Measurements from ENCODE around the gene CACNA1E.
A peak's percentile ranks its signal among the peaks of the same experiment; 100 is the strongest.

CACNA1E gene

DNA sequence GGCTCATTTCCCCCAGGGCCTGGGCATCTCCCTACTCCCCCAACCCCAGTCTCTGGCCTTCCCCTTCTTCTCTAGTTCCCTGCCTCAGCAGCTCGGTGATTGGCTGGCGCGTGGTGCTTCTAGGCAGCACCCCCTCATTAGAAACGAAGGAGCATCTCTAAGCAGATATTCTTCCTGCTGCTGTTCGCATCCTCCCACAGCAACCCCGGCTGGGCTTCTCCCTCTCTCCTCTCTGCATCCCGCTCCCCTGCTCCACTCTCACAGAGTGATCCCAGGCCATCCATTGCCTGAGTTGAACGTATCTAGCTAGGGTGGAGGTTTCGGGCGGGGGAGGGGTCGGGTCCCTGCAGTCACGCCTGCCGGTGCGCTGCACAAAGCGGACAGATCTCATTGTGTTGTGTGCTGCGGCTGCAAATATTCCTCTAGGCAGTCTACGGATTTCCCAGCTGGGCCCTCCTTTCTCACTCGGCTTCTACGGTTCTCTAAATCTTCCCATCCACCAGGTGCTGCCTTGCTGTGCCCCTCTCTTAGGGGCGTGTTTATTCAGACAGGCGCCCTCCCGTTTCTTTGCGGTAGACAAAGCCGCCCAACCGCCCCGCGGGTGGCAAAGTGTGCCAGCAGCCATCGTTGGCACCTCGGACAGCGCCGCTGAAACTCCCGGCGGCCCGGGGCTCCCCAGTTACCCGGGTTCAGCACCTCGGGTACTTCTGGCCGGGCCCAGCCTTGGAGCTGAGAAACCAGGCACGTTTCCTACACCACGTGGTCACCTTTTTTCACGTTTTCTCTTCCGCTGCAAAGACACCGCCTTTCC lies 2.2 kb downstream of the CACNA1E start:
- peak; percentile 42 for DNase-seq

- no peak for DNase-seq
These were observed 2.7 kb downstream of the CACNA1E start for GRCh38 chr1:181486098-181486420.

DNA sequence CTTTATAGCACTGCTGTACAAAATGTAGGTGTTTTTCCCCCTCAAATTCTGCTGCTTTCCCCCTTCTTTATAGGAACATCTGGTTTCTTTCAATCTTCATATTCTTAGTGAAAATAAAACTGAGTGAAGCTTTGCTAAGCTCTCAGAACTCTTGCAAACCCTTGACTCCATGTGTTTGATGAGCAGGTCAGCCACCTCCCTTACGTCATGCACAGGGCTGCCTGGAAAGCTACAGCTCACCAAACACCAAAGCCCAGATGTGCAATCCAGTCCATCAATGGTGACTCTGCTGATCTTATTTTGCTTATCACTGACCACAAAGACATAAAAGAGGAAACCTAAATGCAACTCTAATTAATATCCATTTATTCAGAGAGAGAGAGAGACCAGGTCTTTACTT lies 5.5 kb downstream of the CACNA1E start:
- no peak for DNase-seq

- no peak for DNase-seq
These were observed 7.0 kb downstream of the CACNA1E start for GRCh38 chr1:181490276-181490675.

DNA sequence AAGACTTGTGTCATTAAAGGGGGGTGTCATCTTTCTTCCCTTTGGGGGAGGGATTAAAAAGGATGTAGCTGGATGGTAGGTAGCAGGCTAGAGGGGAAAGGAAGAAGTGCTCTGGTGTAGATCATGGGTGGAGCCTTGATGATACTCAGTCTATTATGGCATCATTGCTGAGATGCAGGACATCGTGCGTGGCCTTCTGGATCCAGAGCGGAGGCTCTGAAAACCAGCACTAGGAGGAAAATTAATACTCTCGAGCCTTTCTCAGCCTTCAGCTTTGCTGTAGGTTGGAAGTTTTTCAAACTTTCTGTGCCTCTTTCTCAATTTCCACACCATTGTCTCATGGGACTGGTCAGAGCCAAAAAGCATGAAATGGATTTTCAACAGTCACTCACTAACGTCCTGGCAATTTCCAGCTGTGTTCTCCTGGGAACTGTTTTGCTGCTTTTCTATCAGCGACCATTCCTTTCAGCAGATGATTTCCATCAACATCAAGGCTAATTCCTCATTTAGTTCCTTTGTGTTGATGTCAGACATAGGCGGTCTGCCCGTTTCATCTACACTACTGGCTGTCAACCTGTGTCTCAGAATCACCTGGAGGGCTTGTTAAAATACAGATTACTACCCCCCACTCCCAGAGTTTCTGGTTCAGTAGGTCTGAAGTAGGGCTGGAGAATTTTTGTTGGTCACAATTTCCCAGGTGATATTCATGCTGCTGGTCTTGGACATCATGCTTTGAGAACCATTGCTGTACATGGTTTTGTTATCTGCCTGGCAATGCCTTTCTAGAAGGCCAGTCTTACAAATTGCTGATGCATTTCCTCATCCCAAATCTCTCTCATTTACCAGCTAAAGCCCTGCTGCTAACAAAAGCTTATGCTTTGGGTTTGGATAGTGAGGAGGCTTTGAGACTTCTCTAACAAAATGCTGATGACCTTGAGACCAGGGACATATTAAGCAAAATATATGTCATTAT lies 7.7 kb downstream of the CACNA1E start:
- no peak for DNase-seq

- DNase-seq, result no peak
These were observed 9.8 kb downstream of the CACNA1E start for GRCh38 chr1:181493166-181493565.

- no peak for DNase-seq
These were observed 10.6 kb downstream of the CACNA1E start for GRCh38 chr1:181493885-181494284.

DNA sequence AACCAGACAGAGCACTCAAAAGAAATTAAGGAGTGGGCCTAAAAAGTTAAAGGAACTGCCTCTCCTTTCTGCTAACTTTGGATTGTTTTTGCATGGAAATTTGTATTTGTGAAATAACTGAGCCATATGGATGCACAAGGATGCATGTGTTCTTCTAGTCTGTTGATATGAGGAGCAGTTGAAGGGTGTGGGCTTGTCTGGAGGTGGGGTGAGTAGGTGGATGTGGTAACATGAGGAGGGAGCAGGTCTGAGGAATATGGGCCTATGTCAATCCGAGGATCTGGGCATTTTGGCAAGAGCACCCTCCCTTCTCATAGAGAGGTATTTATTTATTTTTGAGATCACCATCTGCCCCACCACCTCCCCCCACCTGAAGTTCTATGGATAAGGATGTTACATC lies 13.4 kb downstream of the CACNA1E start:
- DNase-seq, result no peak

DNA sequence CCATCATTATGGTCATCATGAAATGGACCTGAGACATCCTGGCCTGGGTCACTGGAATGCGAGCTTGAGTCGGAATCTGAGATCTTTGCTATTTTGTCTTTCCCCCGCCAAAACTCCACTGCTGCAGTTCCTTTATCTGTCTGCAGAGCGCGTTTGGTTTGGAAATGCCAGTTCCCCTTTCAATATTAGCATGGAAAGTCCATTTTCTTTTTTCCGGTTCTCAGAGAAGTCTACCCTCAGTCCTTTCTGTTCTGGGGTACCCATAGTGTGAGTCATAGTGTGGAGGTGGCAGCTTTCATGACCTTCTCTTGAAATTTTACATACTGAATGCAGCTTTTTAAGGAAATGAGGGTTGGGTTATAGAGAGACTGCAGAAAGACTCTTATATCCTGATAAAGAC lies 14.6 kb downstream of the CACNA1E start:
- DNase-seq, result no peak

GRCh38 chr1:181499825-181500224 lies 16.5 kb downstream of the CACNA1E start:
- no peak for DNase-seq

DNA sequence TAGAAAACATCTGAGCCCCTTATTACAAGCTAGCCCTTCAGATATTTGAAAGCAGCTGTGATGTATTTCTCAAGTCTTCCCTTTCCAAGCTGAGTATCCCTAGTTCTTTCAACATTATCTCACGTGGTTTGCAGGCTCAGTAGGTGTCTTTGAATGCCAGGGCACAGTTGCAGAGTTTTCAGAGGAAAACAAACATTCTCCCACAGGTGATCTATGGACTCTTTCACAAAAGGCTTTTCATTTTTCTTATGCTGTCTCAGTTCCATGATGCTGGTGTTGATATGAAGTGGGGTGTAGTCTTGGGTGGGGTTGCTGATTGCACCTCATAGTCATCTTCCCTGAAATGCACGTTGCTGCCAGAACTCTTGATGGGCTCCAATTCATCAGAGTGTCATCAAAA lies 17.3 kb downstream of the CACNA1E start:
- no peak for DNase-seq

DNA sequence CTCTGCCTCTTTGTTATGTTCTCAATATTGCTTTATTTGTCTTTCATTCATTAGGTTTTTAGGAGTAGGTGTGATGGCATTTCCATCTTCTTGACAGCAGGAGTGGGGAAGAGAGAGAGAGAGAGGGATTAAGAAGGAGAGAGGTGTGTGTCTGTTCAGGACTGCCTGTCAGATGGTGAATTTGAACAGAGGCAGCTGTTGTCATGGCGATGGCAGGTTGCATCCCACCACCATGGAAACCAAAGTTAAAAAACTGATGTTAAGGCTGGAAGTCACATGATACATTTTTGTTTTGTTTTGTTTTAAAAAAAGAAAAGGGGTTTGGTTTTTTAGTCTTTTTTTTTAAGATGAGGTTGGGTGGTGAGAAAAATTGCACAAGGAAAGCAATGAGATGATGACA lies 18.3 kb downstream of the CACNA1E start:
- DNase-seq, result no peak

GRCh38 chr1:181503171-181503810 lies 20.0 kb downstream of the CACNA1E start:
- no peak for DNase-seq

DNA sequence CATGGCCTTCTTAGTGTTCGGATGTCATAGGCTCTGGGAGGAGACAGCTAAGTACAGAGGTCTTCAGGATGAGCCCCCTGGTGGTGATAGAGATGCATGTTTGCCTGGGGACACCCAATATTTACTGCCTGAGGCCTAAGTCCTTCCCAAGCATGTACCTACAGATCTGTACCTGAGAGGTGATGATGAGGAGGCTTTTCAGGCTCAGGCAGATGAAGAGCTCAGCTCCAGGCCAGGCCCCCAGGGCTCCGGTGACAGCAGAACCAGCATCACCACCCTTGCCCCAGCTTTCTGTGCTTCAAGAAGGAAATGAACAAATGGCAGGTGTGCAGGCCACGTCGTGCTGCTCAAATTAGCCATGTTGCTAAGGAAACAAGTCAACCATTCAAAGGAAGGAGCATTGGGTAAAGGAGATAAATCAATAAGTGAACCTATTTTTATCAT lies 21.1 kb downstream of the CACNA1E start:
- DNase-seq, result peak; percentile 65

GRCh38 chr1:181506563-181507353 lies 23.4 kb downstream of the CACNA1E start:
- DNase-seq, result no peak

GRCh38 chr1:181508486-181509165 lies 25.3 kb downstream of the CACNA1E start:
- no peak for DNase-seq

- DNase-seq, result no peak
These were observed 30.5 kb downstream of the CACNA1E start for GRCh38 chr1:181513786-181514297.

DNA sequence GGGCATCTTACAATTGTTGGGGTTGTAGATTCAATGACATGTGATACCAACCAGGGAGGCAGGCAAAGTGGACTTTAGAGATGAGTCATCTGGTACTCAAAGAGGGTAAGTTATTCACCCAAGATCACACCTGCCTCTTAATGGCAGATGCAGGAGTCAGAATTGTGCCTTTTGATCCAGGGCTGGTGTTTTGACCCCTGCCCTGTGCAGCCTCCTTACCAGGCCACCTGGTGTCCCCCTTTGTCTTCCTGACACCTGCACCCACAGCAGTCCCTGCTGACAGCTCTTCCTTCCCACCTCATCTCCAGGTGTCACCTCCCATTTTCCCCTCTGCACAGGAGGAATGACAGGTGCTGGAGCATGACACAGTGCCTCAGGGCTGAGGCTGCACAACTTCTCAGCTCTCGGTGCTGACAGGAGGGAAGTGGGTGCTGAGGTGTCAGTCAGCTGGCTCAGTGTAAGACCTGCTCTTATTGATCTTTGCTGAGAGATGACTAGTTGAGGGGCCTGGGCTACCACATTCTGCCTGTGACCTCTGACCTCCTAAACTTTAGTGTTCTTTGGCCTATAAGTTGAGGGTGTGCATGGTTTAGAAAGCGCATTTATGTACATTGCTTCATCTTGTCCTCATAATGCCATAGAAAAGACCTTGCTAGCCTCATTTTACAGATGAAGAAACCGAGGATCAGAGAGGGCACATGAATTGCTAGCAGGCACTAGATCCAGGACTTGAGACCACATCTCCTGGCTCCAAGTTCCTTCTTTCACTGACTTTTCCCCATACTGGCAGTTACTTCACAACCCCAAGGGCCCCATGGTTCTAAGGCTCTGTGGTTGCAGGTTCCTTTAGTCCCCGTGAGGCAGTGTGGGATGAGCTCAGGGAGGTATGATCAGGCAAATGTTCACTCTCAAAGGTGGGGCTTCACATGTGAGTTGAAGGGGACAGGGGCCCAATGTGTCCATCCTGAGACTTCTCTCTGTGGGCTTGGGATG lies 31.3 kb downstream of the CACNA1E start:
- DNase-seq, result no peak

GRCh38 chr1:181516706-181517105 lies 33.4 kb downstream of the CACNA1E start:
- DNase-seq, result no peak

GRCh38 chr1:181517181-181517875 lies 34.0 kb downstream of the CACNA1E start:
- no peak for DNase-seq
